ENCODE results near the gene CYP17A1.
"Not testable (repeated sequence)": the region's sequence is repeated elsewhere in the genome, so short reads cannot be mapped to it uniquely, and the experiment has no call there.

The CYP17A1 gene, protein sequence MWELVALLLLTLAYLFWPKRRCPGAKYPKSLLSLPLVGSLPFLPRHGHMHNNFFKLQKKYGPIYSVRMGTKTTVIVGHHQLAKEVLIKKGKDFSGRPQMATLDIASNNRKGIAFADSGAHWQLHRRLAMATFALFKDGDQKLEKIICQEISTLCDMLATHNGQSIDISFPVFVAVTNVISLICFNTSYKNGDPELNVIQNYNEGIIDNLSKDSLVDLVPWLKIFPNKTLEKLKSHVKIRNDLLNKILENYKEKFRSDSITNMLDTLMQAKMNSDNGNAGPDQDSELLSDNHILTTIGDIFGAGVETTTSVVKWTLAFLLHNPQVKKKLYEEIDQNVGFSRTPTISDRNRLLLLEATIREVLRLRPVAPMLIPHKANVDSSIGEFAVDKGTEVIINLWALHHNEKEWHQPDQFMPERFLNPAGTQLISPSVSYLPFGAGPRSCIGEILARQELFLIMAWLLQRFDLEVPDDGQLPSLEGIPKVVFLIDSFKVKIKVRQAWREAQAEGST

DNA sequence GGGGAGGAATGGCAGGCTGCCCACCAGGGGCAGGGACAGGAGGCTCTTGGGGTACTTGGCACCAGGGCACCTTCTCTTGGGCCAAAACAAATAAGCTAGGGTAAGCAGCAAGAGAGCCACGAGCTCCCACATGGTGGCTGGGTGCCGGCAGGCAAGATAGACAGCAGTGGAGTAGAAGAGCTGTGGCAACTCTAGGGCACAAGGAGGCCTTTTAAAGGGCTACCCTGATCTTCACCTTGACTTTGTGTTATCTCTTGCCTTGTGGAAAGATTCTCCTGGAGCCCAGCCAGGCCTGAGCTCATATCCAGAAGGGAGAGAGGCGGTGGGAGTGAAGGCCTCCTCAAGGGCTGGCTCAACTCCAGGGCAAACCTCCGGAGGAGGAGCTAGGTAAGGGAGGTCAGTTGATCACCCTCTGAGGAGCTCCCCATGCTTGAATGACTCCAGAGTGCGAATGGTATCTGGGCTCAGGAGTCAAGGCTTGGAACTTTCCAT, at the start of gene CYP17A1:
CYP17A1 (minus strand) TSS at position 184 of the 492 bp plus-strand sequence; CDS start at position 132, 52 bp downstream.
- DNase-seq = no peak

DNA sequence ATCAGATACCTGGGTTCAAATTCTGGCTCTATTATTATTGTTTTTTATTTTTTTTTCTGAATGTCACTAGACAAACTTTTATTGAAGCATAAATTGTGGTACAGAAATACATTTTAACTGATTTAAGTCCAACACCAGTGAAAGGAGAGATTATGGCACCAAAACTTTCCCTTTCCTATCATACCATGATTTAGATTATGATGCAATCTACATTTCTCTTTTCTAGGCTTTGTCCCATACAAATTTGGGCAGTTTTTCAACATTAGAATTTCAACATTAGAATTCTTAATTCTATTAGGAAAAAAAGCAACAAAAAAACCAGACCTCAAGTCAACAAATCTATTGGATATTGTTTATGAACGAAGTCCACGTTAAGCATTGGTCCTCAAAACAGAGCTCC, 43.0 kb upstream of the CYP17A1 start:
- no peak for DNase-seq

DNA sequence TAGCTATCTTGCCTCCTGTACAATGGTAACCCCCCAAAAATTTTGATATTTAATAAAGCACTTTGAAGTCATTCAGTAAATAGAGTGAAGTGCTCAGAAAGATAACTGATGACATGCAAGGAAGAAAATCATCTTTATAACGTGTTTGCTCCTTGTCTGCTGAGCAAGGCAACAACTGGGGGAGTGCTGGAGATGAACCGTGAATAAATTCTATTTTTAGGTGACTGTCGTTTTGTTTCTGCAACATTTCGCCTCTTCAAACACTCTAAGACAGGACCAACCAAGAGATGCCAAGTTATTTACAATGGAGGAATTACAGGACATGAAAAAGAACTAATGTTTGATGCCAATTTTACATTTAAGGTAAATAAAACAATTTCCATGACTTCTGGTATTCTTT, 41.4 kb upstream of the CYP17A1 start:
- DNase-seq = no peak

DNA sequence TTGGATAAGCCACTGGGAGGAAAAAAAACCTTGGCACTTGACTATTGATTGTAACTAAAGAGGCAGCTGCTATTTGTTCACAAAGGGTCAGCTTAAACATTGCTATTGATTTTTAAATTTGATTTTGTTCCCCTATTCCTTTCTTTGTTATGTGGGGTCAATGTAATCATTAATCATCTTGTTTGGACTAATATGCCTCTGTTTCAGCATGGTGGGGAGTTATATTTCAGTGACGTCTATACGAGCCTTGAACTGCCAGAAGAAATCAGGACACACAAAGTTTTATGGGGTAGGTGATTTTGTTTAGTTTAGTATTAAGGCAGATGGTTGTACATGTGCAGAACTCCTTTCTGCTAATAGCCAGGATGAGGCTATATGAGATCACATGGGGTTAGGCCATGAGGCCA, 39.5 kb upstream of the CYP17A1 start:
- DNase-seq = no peak

DNA sequence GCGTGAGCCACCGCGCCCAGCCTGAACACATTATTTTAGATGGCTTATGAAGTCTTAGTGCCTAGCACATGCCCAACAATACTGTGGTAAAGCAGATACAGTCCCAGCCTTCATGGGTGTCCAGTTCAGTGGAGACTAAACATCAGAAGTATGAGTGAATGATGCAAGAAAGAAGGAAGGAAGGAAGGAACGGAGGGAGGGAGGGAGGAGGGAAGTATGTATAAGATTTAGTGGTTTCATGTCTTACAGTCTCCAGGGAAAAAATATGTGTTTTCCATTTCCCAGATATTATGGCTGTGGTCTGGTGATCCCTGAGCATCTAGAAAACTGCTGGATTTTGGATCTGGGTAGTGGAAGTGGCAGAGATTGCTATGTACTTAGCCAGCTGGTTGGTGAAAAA, 35.0 kb upstream of the CYP17A1 start:
- no peak for DNase-seq

DNA sequence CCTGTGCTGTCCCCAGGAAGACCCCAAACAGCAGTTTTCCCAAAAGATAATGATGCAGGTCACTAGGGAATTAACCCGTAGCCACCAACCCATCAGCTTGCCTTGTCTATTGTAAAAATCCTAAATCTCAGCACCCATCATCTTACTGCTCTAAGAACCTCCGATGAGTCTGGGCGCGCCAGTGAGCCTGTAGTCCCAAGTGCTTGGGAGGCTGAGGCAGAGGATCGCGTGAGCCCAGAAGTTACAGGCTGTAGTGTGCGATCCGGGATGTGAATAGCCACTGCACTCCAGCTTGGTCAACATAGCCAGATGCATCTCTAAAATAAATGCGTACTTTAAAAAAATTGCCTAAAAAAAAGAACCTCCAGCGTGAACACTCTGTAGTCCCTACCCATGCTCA, 33.0 kb upstream of the CYP17A1 start:
- DNase-seq = no peak

DNA sequence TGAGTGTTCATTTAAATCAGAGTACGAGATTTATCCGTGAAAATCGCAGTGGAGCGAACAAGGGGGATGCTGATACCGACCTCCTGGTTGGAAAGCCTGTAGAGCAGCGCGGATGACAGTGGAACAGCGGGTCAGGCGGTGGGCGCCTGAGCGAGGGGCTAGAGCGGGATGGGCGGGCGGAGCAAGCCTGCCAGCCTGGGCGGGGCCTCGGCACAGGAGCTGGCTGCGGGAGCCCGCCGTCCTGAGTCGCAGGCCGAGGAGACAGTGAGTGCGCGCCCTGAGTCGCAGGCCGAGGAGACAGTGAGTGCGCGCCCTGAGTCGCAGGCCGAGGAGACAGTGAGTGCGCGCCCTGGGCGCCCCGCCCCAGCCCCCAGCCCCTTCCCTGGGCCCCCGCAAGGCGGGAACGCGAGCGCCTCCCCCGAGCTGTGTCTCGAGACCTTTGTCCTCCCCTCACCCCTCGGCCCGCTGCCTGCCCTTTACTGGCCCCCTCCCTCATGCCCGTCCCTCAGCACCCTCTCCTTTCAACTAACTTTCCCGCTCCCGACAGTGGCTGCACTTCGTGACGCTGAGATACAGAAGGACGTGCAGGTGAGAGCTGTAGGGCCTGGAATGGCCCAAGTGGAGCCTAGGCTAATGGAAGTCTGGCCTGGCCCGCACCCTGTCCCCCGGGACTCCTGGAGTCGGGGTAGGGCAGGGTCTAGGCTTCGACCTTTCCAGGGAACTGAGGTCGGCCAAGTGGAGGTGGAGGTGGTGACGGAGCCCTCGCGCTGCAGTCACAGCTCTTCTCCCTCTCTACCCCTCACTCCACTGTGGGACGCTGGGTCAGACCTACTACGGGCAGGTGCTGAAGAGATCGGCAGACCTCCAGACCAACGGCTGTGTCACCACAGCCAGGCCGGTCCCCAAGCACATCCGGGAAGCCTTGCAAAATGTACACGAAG, 32.3 kb upstream of the CYP17A1 start, which contains the start of gene AS3MT:
AS3MT (plus strand) TSS at position 213 of the 941 bp plus-strand sequence; CDS start at position 336, 123 bp downstream.
- no peak for DNase-seq

DNA sequence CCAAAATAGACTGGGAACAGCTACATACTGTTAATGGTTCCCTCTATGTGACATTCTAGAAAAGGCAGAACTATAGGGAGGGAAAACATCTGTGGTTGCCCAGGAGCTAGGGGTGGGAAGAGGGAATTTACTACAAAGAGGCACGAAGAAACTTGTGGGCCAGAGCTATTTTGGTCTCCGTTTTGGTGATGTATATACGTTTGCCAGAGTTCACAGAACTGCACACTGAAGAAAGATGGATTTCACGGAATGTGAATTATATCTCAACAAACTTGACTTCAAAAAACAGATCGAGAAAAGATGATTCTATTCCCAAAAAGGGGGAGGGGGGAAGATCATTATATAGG, 31.7 kb upstream of the CYP17A1 start:
- no peak for DNase-seq

DNA sequence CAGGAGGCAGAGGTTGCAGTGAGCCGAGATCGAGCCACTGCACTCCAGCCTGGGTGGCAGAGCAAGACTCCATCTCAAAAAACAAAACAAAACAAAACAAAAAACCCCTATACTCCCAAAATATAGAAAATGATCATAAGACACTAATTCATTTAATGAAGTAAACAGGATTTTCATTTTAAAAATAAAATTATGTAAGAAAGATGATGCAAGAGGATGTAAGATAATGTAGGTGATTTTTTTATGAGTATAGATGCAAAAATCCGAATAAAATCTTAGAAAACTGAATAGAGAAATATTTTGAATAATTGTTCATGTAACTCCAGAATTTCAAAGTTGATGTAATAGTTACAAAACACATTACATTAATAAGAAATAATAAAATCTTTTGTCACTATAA, 28.4 kb upstream of the CYP17A1 start:
- no peak for DNase-seq

DNA sequence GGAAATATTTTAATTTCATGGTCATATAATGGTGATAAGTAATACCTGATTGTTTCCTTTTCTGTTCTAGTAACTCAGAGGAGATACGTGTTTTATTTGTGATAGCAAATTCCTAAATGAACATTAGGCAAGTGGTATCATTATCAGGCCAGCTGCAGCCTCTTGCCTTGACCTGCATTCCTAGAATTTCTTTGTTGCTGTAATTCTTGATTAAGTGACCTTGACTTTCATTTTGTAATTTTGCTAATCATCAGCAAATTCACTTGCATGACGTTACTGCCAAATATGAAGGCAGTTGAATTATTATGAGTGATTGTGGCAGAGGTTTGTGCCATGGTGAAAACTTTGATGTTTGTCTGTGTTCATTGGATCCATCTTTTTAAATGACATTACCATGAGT, 26.4 kb upstream of the CYP17A1 start:
- DNase-seq = no peak

DNA sequence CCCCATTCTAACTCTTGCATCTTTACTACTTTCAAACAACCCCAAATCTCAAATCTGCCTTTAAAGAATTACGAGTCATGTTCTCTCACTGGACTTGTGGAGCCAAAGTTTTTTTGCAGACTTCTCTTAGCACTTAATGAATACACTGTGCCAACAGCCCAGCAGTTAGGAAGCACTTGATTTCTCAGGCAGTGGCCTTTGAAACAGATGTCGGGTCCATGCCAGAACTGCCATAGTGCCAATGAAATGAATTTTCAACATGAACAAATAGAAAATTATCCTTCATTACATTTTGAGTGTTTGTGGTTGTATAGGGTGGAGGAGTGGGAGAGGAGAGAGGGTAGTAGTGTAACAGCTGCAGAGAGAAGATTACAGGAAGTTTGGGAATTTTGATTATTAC, 22.7 kb upstream of the CYP17A1 start:
- no peak for DNase-seq

DNA sequence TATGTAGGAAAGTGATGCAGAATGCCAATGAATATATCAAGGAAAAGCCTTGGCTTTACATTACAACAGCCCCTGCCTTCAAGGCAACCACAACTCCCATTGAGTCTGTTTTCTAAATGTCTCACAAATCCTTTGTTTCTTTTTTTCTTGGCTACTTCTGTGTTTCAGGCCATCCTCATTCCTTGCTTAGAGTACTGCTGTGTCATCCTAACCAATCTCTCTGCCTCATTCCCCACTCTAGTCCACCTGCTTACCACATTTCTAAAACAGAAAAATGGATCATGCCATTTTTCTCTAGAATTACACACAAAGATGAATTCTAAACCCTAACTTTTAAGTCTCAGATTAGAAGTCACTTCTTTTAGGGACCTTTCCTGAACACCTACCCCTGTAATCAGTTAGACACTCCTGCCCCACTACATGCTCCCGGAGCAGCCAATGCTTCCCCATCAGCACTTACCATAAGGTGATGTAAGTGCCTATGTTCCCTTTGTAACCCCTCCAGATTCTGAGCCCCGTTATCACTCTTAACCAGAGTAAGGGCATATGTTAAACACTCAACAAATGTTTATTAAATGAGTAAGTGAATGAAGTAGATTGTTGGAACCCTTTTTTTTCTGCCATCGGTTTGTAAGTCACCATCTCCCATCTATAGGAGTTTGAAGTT, 19.7 kb upstream of the CYP17A1 start:
- no peak for DNase-seq

DNA sequence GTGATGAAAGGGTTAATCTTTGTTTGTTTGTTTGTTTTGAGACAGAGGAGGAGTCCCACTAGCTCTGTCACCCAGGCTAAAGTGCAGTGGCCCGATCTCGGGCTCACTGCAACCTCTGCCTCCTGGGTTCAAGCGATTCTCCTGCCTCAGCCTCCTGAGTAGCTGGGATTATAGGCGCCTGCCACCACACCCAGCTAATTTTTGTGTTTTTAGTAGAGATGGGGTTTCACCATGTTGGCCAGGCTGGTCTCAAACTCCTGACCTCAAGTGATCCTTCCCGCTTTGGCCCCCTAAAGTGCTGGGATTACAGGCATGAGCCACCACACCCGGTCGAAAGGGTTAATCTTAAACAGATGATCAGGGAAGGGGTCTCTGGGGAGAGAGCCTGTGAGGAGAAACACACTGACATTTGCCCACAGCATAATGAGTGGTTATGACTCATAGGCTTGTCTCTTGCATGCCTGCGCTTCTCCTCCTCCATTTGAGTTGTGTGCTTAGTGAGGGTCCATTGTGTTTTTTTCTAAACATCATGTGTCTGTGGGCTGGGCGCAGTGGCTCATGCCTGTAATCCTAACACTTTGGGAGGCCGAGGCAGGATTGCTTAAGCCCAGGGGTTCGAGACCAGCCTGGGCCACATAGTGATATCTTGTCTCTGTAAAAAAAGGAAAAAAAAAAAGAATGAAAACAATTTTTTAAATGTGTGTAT, 18.7 kb upstream of the CYP17A1 start:
- DNase-seq = not testable (repeated sequence)

DNA sequence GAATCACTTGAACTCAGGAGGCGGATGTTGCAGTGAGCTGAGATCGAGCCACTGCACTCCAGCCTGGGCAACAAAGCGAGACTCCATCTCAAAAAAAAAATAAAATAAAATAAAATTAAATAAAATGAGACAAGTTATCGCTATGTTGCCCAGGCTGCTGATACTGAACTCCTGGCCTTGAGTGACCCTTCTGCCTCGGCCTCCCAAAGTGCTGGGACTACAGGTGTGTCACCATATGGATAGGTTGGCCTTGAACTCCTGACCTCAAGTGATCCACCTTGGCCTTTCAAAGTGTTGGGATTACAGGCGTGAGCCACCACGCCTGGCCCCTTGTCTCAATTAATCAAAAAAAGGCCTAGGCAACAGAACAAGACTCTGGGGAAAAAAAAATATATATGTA, 16.0 kb upstream of the CYP17A1 start:
- not testable (repeated sequence) for DNase-seq

DNA sequence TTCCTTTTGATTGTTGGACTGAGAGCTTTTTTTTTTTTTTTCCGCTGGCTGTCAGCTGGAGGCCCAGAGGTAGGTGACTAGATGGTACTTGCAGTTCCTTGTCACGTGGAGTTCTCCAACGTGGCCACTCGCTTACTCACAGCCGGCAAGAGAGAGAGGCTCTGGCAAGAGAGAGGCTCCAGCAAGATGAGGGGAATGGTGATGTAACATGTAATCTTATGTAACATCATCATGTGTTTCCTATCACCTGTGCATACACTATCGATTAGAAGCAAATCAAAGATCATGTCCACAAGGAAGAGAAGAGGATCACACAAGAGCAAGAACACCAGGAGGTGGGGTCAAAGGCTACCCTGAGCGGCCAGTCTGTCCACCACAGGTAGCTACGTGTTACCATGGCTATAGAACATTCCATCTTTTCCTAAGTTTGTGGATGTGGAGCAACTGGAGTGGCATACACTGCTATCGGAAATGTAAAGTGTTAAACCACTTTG, 12.9 kb upstream of the CYP17A1 start:
- no peak for DNase-seq

DNA sequence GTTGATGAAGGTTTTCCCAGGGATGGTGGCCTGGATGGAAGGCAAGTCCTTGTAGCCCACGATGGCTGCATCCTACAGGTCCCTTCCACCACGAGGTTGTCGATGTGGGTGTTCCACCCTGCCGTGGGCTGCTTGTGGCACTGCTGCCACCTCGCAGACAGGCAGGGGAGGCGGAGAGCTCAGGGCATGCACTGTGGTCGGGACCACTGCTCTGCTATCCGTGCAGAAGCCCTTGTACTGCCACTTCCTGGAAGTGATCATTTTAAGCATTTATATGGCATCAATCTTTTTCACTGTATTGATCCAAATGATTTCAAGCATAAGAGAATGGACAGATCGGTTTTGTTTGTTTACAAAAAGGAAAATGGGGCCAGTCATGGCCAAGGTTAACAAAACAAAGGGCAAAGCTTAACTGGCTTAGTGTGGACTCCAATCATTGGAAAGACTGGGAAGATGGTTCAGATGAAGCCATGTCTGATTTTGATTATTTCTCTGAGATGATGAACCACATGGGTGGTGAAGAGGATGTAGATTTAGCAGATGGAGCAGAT, 8.2 kb upstream of the CYP17A1 start:
- DNase-seq = no peak

DNA sequence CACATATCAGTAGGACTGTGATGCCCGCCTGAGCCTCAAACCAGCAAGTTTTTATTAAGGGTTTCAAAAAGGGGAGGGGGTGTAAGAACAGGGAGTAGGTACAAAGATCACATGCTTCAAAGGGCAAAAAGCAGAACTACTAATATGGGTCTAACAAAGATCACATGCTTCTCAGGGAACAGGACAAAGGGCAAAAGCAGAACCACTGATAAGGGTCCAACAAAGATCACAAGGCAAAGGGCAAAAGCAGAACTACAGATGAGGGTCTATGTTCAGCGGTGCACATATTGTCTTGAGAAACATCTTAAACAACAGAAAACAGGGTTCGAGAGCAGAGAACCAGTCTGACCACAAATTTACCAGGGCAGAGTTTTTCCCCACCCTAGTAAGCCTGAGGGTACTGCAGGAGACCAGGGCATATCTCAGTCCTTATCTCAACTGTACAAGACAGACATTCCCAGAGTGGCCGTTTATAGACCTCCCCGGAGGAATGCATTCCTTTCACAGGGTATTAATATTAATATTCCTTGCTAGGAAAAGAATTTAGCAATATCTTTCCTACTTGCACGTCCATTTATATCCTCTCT, 7.1 kb upstream of the CYP17A1 start:
- DNase-seq = not testable (repeated sequence)

DNA sequence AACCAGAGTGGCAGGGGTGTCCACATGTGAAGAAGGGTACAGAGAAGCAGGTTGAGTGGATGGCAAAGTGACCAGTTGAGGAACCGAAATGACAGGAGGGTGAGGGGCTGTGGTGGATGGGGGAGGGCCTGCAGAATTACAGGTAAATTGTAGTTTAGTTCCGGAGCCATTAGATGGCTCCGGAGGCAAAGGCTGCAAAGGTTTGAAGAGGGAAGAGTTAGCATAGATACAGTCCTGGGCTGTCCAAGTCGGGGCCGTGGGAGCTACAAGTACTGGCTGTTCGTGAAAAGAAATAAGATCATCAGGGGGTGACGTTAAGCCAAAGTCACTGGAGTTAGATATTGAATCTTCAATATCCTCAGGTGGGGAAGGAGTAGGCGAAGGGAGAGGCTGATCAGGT, 5.9 kb upstream of the CYP17A1 start:
- DNase-seq = not testable (repeated sequence)

DNA sequence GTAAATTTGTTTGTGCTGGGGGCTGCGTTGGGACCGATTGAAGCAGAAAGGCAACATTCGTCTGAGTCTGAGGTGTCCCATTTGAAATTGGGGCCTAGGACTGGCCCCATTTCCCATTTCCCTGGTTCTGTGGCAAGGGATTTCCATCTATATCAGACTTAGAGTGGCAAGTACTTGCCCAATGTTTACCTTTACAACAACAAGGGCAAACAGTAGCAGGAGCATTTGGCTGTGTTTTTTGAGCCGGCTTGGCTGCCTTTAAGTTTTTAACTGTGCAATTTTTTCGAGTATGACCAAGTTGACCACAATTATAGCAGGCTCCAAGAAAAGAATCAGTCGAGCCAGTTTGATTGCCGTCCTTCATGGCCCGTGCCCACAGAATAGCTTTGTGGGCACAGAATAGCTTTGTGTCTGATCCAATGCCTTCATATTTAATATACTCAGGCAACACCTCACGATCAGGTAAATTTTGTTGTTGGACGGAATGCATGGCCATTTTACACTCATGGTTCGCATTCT, 4.7 kb upstream of the CYP17A1 start:
- DNase-seq = no peak

DNA sequence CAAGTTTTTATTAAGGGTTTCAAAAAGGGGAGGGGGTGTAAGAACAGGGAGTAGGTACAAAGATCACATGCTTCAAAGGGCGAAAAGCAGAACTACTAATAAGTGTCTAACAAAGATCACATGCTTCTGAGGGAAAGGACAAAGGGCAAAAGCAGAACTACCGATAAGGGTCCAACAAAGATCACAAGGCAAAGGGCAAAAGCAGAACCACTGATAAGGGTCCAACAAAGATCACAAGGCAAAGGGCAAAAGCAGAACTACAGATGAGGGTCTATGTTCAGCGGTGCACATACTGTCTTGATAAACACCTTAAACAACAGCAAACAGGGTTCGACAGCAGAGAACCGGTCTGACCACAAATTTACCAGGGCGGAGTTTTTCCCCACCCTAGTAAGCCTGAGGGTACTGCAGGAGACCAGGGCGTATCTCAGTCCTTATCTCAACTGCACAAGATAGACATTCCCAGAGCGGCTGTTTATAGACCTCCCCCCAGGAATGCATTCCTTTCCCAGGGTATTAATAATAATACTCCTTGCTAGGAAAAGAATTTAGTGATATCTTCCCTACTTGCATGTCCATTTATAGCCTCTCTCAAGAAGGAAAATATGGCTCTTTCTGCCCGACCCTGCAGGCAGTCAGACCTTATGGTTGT, 1.2 kb upstream of the CYP17A1 start:
- not testable (repeated sequence) for DNase-seq

Measured in CD4-positive, alpha-beta T cell treated with Interferon alpha-2 for 1 hour (primary cell).